ENCODE data around the gene SMAD7.
A peak's percentile ranks its signal among the peaks of the same experiment; 100 is the strongest.

SMAD7 gene

GRCh38 chr18:48997985-48998831 lies 47.4 kb upstream of the SMAD7 start:
- TF ChIP-seq ZFP30 (CRISPR knock-in tag; IDR thresholded peaks at IDR 0.05) (peak; percentile 2; the same call in 1 of the 2 replicates), OSR1 (CRISPR knock-in tag; IDR thresholded peaks at IDR 0.05) (no peak), ARNTL (CRISPR knock-in tag; IDR thresholded peaks at IDR 0.05; ENCODE audit: borderline replicate concordance, low read depth) (no peak), CSRNP3 (CRISPR knock-in tag; IDR thresholded peaks at IDR 0.05) (no peak), BACH2 (CRISPR knock-in tag; IDR thresholded peaks at IDR 0.05; ENCODE audit: borderline replicate concordance) (no peak), ZNF70 (CRISPR knock-in tag; IDR thresholded peaks at IDR 0.05) (no peak), ZFP3 (CRISPR knock-in tag; IDR thresholded peaks at IDR 0.05) (peak; percentile 65; the same call in 1 of the 2 replicates), ZC3H10 (CRISPR knock-in tag; IDR thresholded peaks at IDR 0.05) (no peak), ISL1 (CRISPR knock-in tag; IDR thresholded peaks at IDR 0.05) (no peak), PPARA (CRISPR knock-in tag; IDR thresholded peaks at IDR 0.05; ENCODE audit: borderline replicate concordance) (no peak), GLIS3 (CRISPR knock-in tag; IDR thresholded peaks at IDR 0.05) (no peak), CREB5 (CRISPR knock-in tag; IDR thresholded peaks at IDR 0.05; ENCODE audit: low read depth) (peak; percentile 67)
- ATAC-seq, result peak; percentile 78

- no peak; the same call in 1 of the 3 replicates for ATAC-seq
- TF ChIP-seq ZNF70 (CRISPR knock-in tag; IDR thresholded peaks at IDR 0.05), result no peak
- no peak for TF ChIP-seq BACH2 (CRISPR knock-in tag; IDR thresholded peaks at IDR 0.05; ENCODE audit: borderline replicate concordance)
- no peak for TF ChIP-seq RARB (CRISPR knock-in tag; IDR thresholded peaks at IDR 0.05)
- TF ChIP-seq ARNTL (CRISPR knock-in tag; IDR thresholded peaks at IDR 0.05; ENCODE audit: borderline replicate concordance, low read depth), result no peak
- no peak for TF ChIP-seq CSDC2 (CRISPR knock-in tag; IDR thresholded peaks at IDR 0.05)
- no peak for TF ChIP-seq ZFP30 (CRISPR knock-in tag; IDR thresholded peaks at IDR 0.05)
- TF ChIP-seq TCF4 (CRISPR knock-in tag; IDR thresholded peaks at IDR 0.05; ENCODE audit: borderline replicate concordance), result no peak
- no peak for TF ChIP-seq PPARA (CRISPR knock-in tag; IDR thresholded peaks at IDR 0.05; ENCODE audit: borderline replicate concordance)
- TF ChIP-seq GLIS3 (CRISPR knock-in tag; IDR thresholded peaks at IDR 0.05), result no peak
- no peak for TF ChIP-seq ZC3H10 (CRISPR knock-in tag; IDR thresholded peaks at IDR 0.05)
- TF ChIP-seq ZFP3 (CRISPR knock-in tag; IDR thresholded peaks at IDR 0.05), result no peak
- no peak for TF ChIP-seq CSRNP3 (CRISPR knock-in tag; IDR thresholded peaks at IDR 0.05)
- TF ChIP-seq OSR1 (CRISPR knock-in tag; IDR thresholded peaks at IDR 0.05), result no peak
- TF ChIP-seq CREB5 (CRISPR knock-in tag; IDR thresholded peaks at IDR 0.05; ENCODE audit: low read depth), result no peak
- TF ChIP-seq ISL1 (CRISPR knock-in tag; IDR thresholded peaks at IDR 0.05), result no peak
- no peak for TF ChIP-seq PATZ1 (CRISPR knock-in tag; IDR thresholded peaks at IDR 0.05; ENCODE audit: borderline replicate concordance)
- TF ChIP-seq ZNF565 (CRISPR knock-in tag; conservative IDR thresholded peaks at IDR 0.05; ENCODE audit: low read depth), result no peak
- TF ChIP-seq SNAI2 (CRISPR knock-in tag; IDR thresholded peaks at IDR 0.05), result no peak
- no peak for TF ChIP-seq TSHZ2 (CRISPR knock-in tag; IDR thresholded peaks at IDR 0.05)
- TF ChIP-seq ZNF8 (CRISPR knock-in tag; IDR thresholded peaks at IDR 0.05), result no peak
These were observed 46.9 kb upstream of the SMAD7 start for GRCh38 chr18:48997681-48997984.
